H1 (cell line): ENCODE results near the gene ADARB2. TPM values are rescaled to one million over a fixed set of nuclear protein-coding genes. Genes with fewer than 3 reads are reported as not detected.

Experiments used
- CTCF ChIA-PET: fragments of 300-600 bp; sonication (Branson Sonifier 250); formaldehyde crosslinking; loops from one replicate; lab custom pipeline; 2021; ENCODE audit not compliant: partially characterized antibody; lab: Charles Lee
- POLR2A ChIA-PET: fragments of 300-600 bp; sonication (Branson Sonifier 250); formaldehyde crosslinking; loops from one replicate; lab custom pipeline; 2021; ENCODE audit warnings: inconsistent platforms; ENCODE audit not compliant: partially characterized antibody; lab: Charles Lee
- DNase-seq, 2 experiments: peaks; one replicate each; pipeline versions ENCODE4 v3.0.0 to v3.0.0-alpha.2; 2010 to 2022; ENCODE audit warnings: low spot score in 2 of 2, low read depth in 1 of 2, mixed read lengths in 1 of 2
- FAIRE-seq: peaks from 2 replicates; lab custom pipeline; 2011; peaks lifted over from hg19 to GRCh38; lab: Jason Lieb, UNC
- H2AFZ ChIP-seq: 2 replicates; pipeline ENCODE4 v1.8.1; 2012; ENCODE audit warnings: low read length, inconsistent platforms
- H2AK5ac ChIP-seq: 2 replicates; pipeline ENCODE4 v1.6.1; 2013; ENCODE audit warnings: low read depth, low read length
- H2BK120ac ChIP-seq: replicated peaks from 2 replicates; pipeline ENCODE3; 2013; ENCODE audit warnings: low read depth, low read length, inconsistent platforms
- H2BK12ac ChIP-seq: 2 replicates; pipeline ENCODE4 v1.6.1; 2013; ENCODE audit warnings: low read depth, low read length
- H2BK15ac ChIP-seq: 2 replicates; pipeline ENCODE4 v1.6.1; 2013; ENCODE audit warnings: low read length
- H2BK20ac ChIP-seq: 2 replicates; pipeline ENCODE4 v1.6.1; 2013; ENCODE audit warnings: low read length
- H2BK5ac ChIP-seq: 2 replicates; pipeline ENCODE4 v1.6.1; 2013; ENCODE audit warnings: low read depth, low read length
- H3K14ac ChIP-seq: 2 replicates; pipeline ENCODE4 v1.6.1; 2013; ENCODE audit warnings: inconsistent platforms; ENCODE audit not compliant: insufficient read length
- H3K18ac ChIP-seq: 2 replicates; pipeline ENCODE4 v1.6.1; 2013; ENCODE audit warnings: low read length; ENCODE audit errors: extremely low read depth
- H3K23ac ChIP-seq: 2 replicates; pipeline ENCODE4 v1.6.1; 2013; ENCODE audit warnings: inconsistent platforms; ENCODE audit not compliant: insufficient read length
- H3K23me2 ChIP-seq: 2 replicates; pipeline ENCODE4 v1.6.1; 2013; ENCODE audit warnings: low read depth, low read length
- H3K27ac ChIP-seq: 2 replicates; pipeline ENCODE4 v1.6.1; 2011; ENCODE audit warnings: low read depth, low read length, inconsistent platforms
- H3K27me3 ChIP-seq, 4 experiments: replicated peaks in 1 of 4; 1 replicate in 1 of 4; 2 replicates in 3 of 4; pipeline versions ENCODE4 v1.6.1 to v1.8.1; 2011 to 2013; ENCODE audit warnings: low read length in 3 of 4, mild to moderate bottlenecking in 3 of 4, inconsistent platforms in 2 of 4, mixed read lengths in 2 of 4, moderate library complexity in 1 of 4; ENCODE audit not compliant: control insufficient read depth in 3 of 4, insufficient read depth in 3 of 4; ENCODE audit errors: extremely low read depth in 1 of 4
- H3K36me3 ChIP-seq, 4 experiments: 2 replicates each; pipeline versions ENCODE4 v1.6.1 to v1.8.1; 2011 to 2013; ENCODE audit warnings: mild to moderate bottlenecking in 4 of 4, low read length in 3 of 4, moderate library complexity in 2 of 4, control low read depth in 1 of 4, inconsistent platforms in 1 of 4; ENCODE audit not compliant: insufficient read depth in 4 of 4, control insufficient read depth in 2 of 4
- H3K4ac ChIP-seq: replicated peaks from 2 replicates; pipeline ENCODE3; 2013; ENCODE audit warnings: low read length, low read depth, mixed read lengths, inconsistent platforms; ENCODE audit not compliant: insufficient read length
- H3K4me1 ChIP-seq, 4 experiments: replicated peaks in 1 of 4; 1 replicate in 1 of 4; 2 replicates in 3 of 4; pipeline versions ENCODE4 v1.6.1 to v1.8.1; 2011 to 2013; ENCODE audit warnings: low read length in 3 of 4, inconsistent platforms in 2 of 4, mixed read lengths in 1 of 4; ENCODE audit not compliant: insufficient read depth in 4 of 4, control insufficient read depth in 3 of 4
- H3K4me2 ChIP-seq, 2 experiments: 2 replicates each; pipeline versions ENCODE4 v1.6.1 to v1.8.1; 2011 to 2013; ENCODE audit warnings: low read depth in 2 of 2, low read length in 2 of 2, control low read depth in 1 of 2, inconsistent platforms in 1 of 2, mild to moderate bottlenecking in 1 of 2; ENCODE audit not compliant: insufficient read depth in 1 of 2
- H3K4me3 ChIP-seq, 4 experiments: fragments of 200-600, 300-600 bp in 1 of 4; sonication (generic), shearing (Covaris generic), sonication (Bioruptor Twin) in 1 of 4; 2 replicates each; pipeline versions ENCODE4 v1.5.1 to v1.8.1; 2011 to 2016; ENCODE audit warnings: low read length in 4 of 4, low read depth in 3 of 4, control low read depth in 2 of 4, inconsistent platforms in 2 of 4, mild to moderate bottlenecking in 2 of 4, mixed read lengths in 1 of 4, moderate library complexity in 1 of 4; ENCODE audit not compliant: insufficient read depth in 2 of 4; ENCODE audit errors: extremely low read depth in 1 of 4
- H3K56ac ChIP-seq: replicated peaks from 2 replicates; pipeline ENCODE3; 2013; ENCODE audit warnings: low read depth, mild to moderate bottlenecking, mixed read lengths, low read length, inconsistent platforms; ENCODE audit not compliant: insufficient read length
- H3K79me1 ChIP-seq: 2 replicates; pipeline ENCODE4 v1.6.1; 2013; ENCODE audit warnings: low read depth, low read length, control low read depth
- H3K79me2 ChIP-seq, 2 experiments: 2 replicates each; pipeline versions ENCODE4 v1.6.1 to v1.8.1; 2012 to 2013; ENCODE audit warnings: low read length in 2 of 2, mild to moderate bottlenecking in 2 of 2, inconsistent platforms in 1 of 2; ENCODE audit not compliant: insufficient read depth in 2 of 2, control insufficient read depth in 1 of 2
- H3K9ac ChIP-seq, 4 experiments: replicated peaks in 1 of 4; 1 replicate in 1 of 4; 2 replicates in 3 of 4; pipeline versions ENCODE4 v1.6.1 to v1.8.1; 2011 to 2013; ENCODE audit warnings: low read depth in 3 of 4, low read length in 3 of 4, control low read depth in 2 of 4, mild to moderate bottlenecking in 2 of 4, moderate library complexity in 2 of 4, inconsistent platforms in 1 of 4; ENCODE audit errors: extremely low read depth in 1 of 4
- H3K9me3 ChIP-seq, 2 experiments: 2 replicates each; pipeline versions ENCODE4 v1.6.1 to v1.8.1; 2012 to 2013; ENCODE audit warnings: mild to moderate bottlenecking in 2 of 2, moderate library complexity in 2 of 2, control low read depth in 1 of 2, inconsistent platforms in 1 of 2, low read depth in 1 of 2, low read length in 1 of 2, mixed read lengths in 1 of 2; ENCODE audit not compliant: insufficient read depth in 2 of 2
- H4K20me1 ChIP-seq, 2 experiments: replicated peaks in 1 of 2; 2 replicates each; pipeline versions ENCODE3 to v1.8.1; 2011 to 2013; ENCODE audit warnings: inconsistent platforms in 2 of 2, low read length in 2 of 2, mild to moderate bottlenecking in 1 of 2; ENCODE audit not compliant: insufficient read depth in 2 of 2, control insufficient read depth in 1 of 2
- H4K5ac ChIP-seq: 2 replicates; pipeline ENCODE4 v1.6.1; 2013; ENCODE audit warnings: low read length, low read depth, mixed read lengths, inconsistent platforms; ENCODE audit not compliant: insufficient read length
- H4K8ac ChIP-seq: 2 replicates; pipeline ENCODE4 v1.8.0; 2013; ENCODE audit warnings: mild to moderate bottlenecking, moderate library complexity, low read length, inconsistent platforms; ENCODE audit not compliant: insufficient read depth; ENCODE audit errors: extremely low read depth
- H4K91ac ChIP-seq: replicated peaks from 2 replicates; pipeline ENCODE3; 2013; ENCODE audit warnings: low read length, mixed read lengths, inconsistent platforms; ENCODE audit not compliant: insufficient read length
- BCL11A ChIP-seq, 2 experiments: IDR thresholded peaks; one replicate each; pipeline ENCODE4 v1.6.1; 2011; ENCODE audit warnings: low read depth in 2 of 2, low read length in 2 of 2, mild to moderate bottlenecking in 2 of 2
- SIRT6 ChIP-seq: IDR thresholded peaks from one replicate; pipeline ENCODE4 v1.7.1; 2012; ENCODE audit warnings: low read length, inconsistent platforms
- SP1 ChIP-seq: IDR thresholded peaks from 2 replicates; pipeline ENCODE4 v1.6.1; 2011; ENCODE audit warnings: low read depth, low read length
- SRF ChIP-seq: IDR thresholded peaks from 2 replicates; pipeline ENCODE4 v1.6.1; 2011; ENCODE audit warnings: mild to moderate bottlenecking, low read depth, low read length, moderate library complexity
- WGBS, 2 experiments: shearing (Covaris generic) in 1 of 2; methylation state at CpG; one replicate each; pipeline versions ENCODE4 v1.1.6 to v1.1.7; 2013 to 2015; ENCODE audit warnings: low lambda C conversion rate in 2 of 2, mixed read lengths in 2 of 2, inconsistent platforms in 1 of 2, low coverage in 1 of 2, missing lambda C conversion rate in 1 of 2; ENCODE audit not compliant: insufficient replicate concordance in 2 of 2, insufficient coverage in 1 of 2, insufficient read length in 1 of 2; ENCODE audit errors: extremely low coverage in 1 of 2, missing lambda C conversion rate in 1 of 2; 5-methylcytosine and 5-hydroxymethylcytosine counted together
- polyA plus RNA-seq, 7 experiments: library from polyadenylated mRNA; depleted of rRNA in 3 of 7; stranded (reverse) in 5 of 7; unstranded in 2 of 7; fragments of >200 nt in 5 of 7; fragments of 200-250 nt in 2 of 7; gene quantifications; 1 replicate in 5 of 7; 2 replicates in 1 of 7; 4 replicates in 1 of 7; pipeline versions ENCODE4 v1.2.1 to v1.2.3, GENCODE V29; 2011 to 2013; ENCODE audit warnings: missing spikeins in 2 of 7, mixed read lengths in 2 of 7
- total RNA-seq: library from RNA; stranded (reverse); fragmentation: NEBNext Ultra II Directional; extraction: Animal tissue kit (Norgen Biotek cat#: 25700); gene quantifications from 2 replicates; pipeline ENCODE4 v1.2.1, GENCODE V29; 2021

The ADARB2 gene
- total and polyA plus RNA-seq, 2 of the 8 experiments (the other 6 are each of a cell fraction or from before 2014, with no cell fraction given) = 2.2 to 2.8 TPM

DNA sequence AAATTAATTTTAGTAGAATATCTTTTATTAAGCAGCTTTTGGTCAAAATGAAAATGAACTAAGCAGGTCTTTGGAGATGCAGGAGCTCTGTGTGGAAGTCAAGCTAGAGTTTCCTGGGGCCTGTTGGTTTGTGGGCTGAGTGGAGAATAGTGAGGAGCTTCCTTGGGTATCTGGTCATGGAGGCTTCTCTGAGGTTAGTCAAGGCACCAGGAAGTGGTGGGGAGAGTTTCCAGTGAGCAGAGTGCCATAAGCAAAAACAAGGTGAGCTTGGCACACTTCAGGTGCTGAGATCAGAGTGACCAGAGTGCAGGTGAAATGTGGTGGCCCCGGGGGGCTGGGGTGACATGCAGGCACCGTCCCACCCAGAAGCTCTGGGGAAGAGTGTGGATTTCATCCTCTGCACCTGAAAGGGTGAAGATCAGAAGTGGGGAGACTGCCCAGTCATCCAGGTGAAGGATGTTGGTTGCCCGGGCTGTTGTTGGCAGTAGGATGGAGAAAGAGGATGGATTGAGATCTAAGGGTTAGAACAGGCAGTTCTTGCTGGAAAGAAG is 603.8 kb downstream of the ADARB2 start:
- H2BK120ac ChIP-seq = no peak overlapping the region
- WGBS, 2 experiments = 95% methylated on average over 3 of the region's 3 CpGs; no CpG with 5 or more reads in 1 of the 2 experiments
- no peak overlapping the region for H2AFZ ChIP-seq
- H3K23me2 ChIP-seq = no peaks in the 10 kb centered on the region
- no peak overlapping the region for H2BK20ac ChIP-seq
- no peak overlapping the region for H2AK5ac ChIP-seq
- ChIA-PET POLR2A (no interaction called here), CTCF (interaction anchor here (0.9 kb wide), 1 partner anchor 25 kb away, joined by 3 read pairs; no protein-coding TSS in a partner anchor)
- peak in 1 of 2 experiments; percentile 32 for DNase-seq
- H3K27ac ChIP-seq = no peak overlapping the region
- H3K36me3 ChIP-seq = peaks cover 6 to 11% (median 8%) of the 10 kb centered on the region in 4 experiments; a peak in 5 of 8 replicates
- FAIRE-seq = no peak
- no peak overlapping the region for H3K4ac ChIP-seq
- H3K18ac ChIP-seq = no peak overlapping the region
- H2BK5ac ChIP-seq = no peak overlapping the region
- H3K27me3 ChIP-seq = no peaks in the 10 kb centered on the region
- no peak overlapping the region for H2BK12ac ChIP-seq
- no peaks in the 10 kb centered on the region for H3K79me2 ChIP-seq
- H4K5ac ChIP-seq = no peak overlapping the region
- no peaks in the 10 kb centered on the region for H4K20me1 ChIP-seq
- no peak overlapping the region for H2BK15ac ChIP-seq
- H3K9ac ChIP-seq = no peak overlapping the region
- H4K91ac ChIP-seq = no peak overlapping the region
- H3K4me1 ChIP-seq = no peaks in the 10 kb centered on the region; a peak in 2 of 7 replicates
- H3K4me3 ChIP-seq = no peak overlapping the region
- H4K8ac ChIP-seq = no peak overlapping the region
- no peaks in the 10 kb centered on the region for H3K79me1 ChIP-seq
- no peak overlapping the region for H3K4me2 ChIP-seq
- no peak overlapping the region for H3K23ac ChIP-seq
- no peak overlapping the region for H3K56ac ChIP-seq
- no peaks in the 10 kb centered on the region; a peak in 1 of 4 replicates for H3K9me3 ChIP-seq
- no peak overlapping the region for H3K14ac ChIP-seq
- TF ChIP-seq SP1 = no peak
- TF ChIP-seq SRF = no peak
- TF ChIP-seq BCL11A (IDR thresholded peaks at IDR 0.05; ENCODE audit: low read depth in 2 of 2, low read length in 2 of 2) = no peak
- TF ChIP-seq SIRT6 = no peak
